HG03558 (cell line): ENCODE measurements around the gene SLC35A5.

ENCODE experiments used
- ATAC-seq: cut with Tn5 transposase; IDR thresholded peaks from one replicate; pipeline ENCODE4 v1.9.1; 2021; ENCODE audit warnings: moderate number of reproducible peaks; ENCODE audit not compliant: unreplicated experiment; ENCODE audit errors: extremely low read depth

SLC35A5 gene

DNA sequence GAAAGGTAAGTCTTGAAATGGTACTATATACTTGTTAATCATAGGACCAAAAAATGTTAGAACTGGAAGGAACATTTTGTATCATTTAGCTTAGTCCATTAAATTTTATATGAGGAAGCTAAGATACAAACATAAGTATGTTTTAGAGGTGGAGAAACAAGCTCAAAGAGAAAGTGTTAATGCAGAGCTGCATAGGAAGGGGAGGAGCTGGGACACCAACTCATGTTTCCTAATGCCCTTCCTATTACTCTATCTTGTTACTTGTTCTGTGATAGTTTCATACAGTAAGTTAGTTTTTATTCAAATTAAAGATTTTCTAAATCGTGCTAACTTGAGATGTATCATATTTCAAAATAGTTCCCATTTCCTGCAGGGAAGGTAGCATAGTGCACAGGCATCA lies 7.4 kb downstream of the SLC35A5 start:
- ATAC-seq = no peak

GRCh38 chr3:112572701-112573100 lies 10.9 kb downstream of the SLC35A5 start:
- ATAC-seq = no peak

GRCh38 chr3:112579232-112579631 lies 17.4 kb downstream of the SLC35A5 start:
- ATAC-seq = no peak

DNA sequence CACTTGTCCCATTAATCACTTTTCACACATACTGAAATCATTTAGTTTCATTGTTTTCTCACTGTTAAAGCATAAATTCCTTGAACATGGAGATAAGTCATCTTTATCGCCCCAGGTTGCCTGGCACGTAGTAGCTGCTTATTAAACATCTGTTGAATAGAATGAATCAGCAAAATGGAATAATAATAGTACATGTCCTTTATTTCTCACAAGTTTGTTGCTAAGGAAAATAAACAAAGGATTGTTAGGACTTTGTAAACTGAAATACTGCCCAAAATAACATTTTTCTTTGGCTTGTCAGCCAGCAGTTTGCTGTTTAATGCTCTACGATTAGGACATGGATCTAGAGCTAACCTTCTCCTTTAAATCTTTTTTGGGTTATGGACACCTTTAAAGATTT lies 17.9 kb downstream of the SLC35A5 start:
- ATAC-seq = no peak

DNA sequence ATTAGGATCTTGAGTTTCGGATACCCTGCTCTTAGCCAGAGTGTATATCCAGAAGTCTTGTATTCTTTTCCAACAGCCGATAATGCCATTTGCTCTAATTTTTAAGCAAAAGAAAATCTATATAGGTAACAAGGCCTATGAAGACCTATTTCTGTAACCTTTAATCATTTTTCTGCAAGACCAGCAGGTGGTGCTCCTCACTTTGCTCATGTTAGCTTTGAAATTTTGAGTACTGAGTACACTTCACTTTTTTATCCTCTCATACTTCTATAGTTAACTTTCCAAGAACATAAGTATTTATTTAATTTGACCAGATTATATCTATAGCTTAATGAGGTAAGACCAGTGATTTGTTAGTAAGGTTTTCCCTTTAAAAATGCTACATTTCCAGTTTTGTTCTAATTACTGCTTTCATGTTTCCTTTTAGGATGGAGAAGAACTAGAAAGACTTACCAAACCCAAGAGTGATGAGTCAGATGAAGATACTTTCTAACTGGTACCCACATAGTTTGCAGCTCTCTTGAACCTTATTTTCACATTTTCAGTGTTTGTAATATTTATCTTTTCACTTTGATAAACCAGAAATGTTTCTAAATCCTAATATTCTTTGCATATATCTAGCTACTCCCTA lies 20.5 kb downstream of the SLC35A5 start:
- ATAC-seq = no peak

DNA sequence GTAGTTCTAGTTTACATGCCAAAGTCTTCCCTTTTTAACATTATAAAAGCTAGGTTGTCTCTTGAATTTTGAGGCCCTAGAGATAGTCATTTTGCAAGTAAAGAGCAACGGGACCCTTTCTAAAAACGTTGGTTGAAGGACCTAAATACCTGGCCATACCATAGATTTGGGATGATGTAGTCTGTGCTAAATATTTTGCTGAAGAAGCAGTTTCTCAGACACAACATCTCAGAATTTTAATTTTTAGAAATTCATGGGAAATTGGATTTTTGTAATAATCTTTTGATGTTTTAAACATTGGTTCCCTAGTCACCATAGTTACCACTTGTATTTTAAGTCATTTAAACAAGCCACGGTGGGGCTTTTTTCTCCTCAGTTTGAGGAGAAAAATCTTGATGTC lies 21.3 kb downstream of the SLC35A5 start:
- no peak for ATAC-seq

DNA sequence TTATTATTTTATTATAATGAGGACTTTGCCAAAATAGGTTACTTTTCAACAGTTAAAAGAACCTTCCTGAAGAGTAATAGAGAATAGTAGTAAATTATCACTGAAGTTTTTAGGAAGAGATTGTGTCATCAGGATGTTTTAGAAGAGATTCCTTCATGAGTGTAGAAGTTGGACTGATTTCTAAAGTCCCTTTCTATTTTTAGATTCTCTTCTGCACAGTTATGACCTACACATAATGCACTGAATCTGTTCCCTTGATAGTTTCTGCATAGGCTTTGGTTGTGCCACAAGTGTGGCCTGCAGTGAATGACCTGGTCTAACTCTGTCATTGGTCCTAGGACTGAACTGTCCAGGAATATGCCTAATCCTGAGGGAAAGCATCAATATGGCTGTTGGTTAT lies 23.9 kb downstream of the SLC35A5 start:
- no peak for ATAC-seq

GRCh38 chr3:112587336-112587735 lies 25.5 kb downstream of the SLC35A5 start:
- ATAC-seq = no peak

GRCh38 chr3:112593258-112593657 lies 31.4 kb downstream of the SLC35A5 start:
- no peak for ATAC-seq

GRCh38 chr3:112594856-112595255 lies 33.0 kb downstream of the SLC35A5 start:
- no peak for ATAC-seq

GRCh38 chr3:112597945-112598344 lies 36.1 kb downstream of the SLC35A5 start:
- ATAC-seq = no peak

GRCh38 chr3:112598731-112599130 lies 36.9 kb downstream of the SLC35A5 start:
- no peak for ATAC-seq

GRCh38 chr3:112602217-112602838 lies 40.5 kb downstream of the SLC35A5 start:
- ATAC-seq = no peak

DNA sequence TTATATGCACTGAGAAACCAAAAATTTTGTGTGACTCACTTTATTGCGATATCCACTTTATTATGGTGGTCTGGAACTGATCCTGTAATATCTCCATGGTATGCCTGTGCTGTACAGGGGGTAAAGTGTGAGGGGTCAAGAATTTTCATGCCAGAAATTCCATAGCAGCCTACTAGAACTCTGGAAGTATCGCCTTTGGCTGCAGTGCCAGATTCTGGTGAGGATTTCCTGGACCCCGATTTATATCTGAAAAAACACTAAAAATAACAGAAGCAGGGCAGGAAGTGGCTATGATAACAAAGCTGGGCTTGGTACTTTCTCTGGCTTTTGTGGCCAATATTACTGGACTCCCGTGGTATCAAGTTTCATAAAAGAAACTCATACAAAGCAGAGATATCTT lies 42.7 kb downstream of the SLC35A5 start:
- no peak for ATAC-seq

GRCh38 chr3:112605285-112605684 lies 43.4 kb downstream of the SLC35A5 start:
- no peak for ATAC-seq

- ATAC-seq = no peak
These were observed 44.3 kb downstream of the SLC35A5 start for GRCh38 chr3:112606098-112606497.

- ATAC-seq = no peak
These were observed 46.0 kb downstream of the SLC35A5 start for GRCh38 chr3:112607863-112608262.

DNA sequence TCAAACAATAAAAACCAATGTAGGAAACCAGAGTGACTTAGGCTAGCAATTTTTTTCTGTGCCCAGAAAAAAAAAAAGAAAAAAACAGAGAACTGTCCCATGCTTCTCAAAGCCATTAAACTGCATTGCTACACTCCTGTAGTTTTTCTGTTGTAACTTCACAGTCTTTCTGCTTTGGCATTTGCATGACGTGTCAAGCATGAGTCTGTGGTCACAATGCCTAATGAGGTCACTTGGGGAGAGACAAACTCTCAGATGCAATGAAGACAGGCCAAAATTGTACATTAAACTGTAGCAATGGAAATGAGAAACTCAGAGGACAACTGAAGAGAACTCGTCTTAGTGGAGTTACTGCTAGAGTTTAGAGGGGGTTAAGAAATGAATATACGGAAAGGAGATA lies 48.3 kb downstream of the SLC35A5 start:
- no peak for ATAC-seq

GRCh38 chr3:112611752-112612515 lies 50.1 kb downstream of the SLC35A5 start:
- no peak for ATAC-seq

GRCh38 chr3:112615989-112616731 lies 54.3 kb downstream of the SLC35A5 start:
- no peak for ATAC-seq

- no peak for ATAC-seq
These were observed 55.4 kb downstream of the SLC35A5 start for GRCh38 chr3:112617285-112617684.
